ENCODE data around the gene THBD. TPM values are rescaled to one million over a fixed set of nuclear protein-coding genes. Genes with fewer than 3 reads are reported as not detected.

THBD gene
- total and polyA plus RNA-seq, 9 of the 15 experiments (the other 6 are each of a cell fraction or from before 2014, with no cell fraction given) = 0.07 to 0.49 (median 0.33) TPM

DNA sequence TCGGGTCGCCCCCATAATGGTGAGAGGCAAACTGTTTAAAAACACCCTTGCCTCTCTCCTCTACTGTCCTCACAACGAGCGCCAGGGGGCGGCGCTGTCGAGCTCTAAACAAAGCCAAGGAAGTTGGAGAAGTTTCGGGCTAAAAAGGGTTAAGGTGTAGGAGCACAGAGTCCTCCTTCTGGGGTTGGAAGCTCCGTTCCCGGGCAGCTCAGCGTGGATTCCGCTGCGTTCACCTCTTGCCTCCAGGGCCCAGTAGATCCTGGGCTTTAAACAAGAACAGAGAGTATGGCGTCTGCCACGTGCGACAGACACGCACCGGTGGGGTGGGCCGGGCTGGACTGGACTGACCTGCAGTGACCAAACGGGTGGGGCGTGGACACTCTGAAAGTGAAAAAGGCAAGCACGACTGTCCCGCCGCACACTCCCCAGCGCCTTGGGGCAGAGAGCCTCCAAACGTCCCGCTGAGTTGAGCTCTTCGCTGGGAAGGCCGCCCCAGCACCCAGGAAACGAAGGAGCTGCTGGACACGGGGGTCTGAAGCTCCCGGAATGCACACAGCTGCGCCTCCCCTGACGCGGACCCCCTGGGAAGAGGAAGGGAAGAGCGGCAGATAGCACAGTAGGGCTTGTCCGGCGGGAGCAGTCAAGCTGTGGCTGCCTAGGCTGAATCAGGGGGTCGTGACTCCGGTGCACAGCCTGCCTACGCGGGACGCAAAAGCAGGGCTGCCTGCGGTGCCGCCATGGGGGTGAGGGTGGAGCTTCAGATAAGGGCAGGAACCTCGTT is 1.6 kb upstream of the THBD start (continued):
- TF ChIP-seq, protein P1, sequence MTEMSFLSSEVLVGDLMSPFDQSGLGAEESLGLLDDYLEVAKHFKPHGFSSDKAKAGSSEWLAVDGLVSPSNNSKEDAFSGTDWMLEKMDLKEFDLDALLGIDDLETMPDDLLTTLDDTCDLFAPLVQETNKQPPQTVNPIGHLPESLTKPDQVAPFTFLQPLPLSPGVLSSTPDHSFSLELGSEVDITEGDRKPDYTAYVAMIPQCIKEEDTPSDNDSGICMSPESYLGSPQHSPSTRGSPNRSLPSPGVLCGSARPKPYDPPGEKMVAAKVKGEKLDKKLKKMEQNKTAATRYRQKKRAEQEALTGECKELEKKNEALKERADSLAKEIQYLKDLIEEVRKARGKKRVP (CRISPR knock-in tag; IDR thresholded peaks at IDR 0.05) = no peak
- TF ChIP-seq, protein P2, sequence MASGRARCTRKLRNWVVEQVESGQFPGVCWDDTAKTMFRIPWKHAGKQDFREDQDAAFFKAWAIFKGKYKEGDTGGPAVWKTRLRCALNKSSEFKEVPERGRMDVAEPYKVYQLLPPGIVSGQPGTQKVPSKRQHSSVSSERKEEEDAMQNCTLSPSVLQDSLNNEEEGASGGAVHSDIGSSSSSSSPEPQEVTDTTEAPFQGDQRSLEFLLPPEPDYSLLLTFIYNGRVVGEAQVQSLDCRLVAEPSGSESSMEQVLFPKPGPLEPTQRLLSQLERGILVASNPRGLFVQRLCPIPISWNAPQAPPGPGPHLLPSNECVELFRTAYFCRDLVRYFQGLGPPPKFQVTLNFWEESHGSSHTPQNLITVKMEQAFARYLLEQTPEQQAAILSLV (tag; IDR thresholded peaks at IDR 0.05) = no peak
- TF ChIP-seq NR4A1 (CRISPR knock-in tag; IDR thresholded peaks at IDR 0.05) = no peak
- peak; percentile 83 for TF ChIP-seq NR4A1 (tag; IDR thresholded peaks at IDR 0.05)
- no peak for TF ChIP-seq RCOR1 (IDR thresholded peaks at IDR 0.05; ENCODE audit: borderline replicate concordance in 1 of 2, low read depth in 2 of 2, low read length in 2 of 2)
- TF ChIP-seq, protein P3, sequence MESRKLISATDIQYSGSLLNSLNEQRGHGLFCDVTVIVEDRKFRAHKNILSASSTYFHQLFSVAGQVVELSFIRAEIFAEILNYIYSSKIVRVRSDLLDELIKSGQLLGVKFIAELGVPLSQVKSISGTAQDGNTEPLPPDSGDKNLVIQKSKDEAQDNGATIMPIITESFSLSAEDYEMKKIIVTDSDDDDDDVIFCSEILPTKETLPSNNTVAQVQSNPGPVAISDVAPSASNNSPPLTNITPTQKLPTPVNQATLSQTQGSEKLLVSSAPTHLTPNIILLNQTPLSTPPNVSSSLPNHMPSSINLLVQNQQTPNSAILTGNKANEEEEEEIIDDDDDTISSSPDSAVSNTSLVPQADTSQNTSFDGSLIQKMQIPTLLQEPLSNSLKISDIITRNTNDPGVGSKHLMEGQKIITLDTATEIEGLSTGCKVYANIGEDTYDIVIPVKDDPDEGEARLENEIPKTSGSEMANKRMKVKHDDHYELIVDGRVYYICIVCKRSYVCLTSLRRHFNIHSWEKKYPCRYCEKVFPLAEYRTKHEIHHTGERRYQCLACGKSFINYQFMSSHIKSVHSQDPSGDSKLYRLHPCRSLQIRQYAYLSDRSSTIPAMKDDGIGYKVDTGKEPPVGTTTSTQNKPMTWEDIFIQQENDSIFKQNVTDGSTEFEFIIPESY (CRISPR knock-in tag; IDR thresholded peaks at IDR 0.05) = no peak; the same call in 1 of the 2 replicates
- no peak for TF ChIP-seq PTTG1 (tag; IDR thresholded peaks at IDR 0.05; ENCODE audit: low read depth)
- no peak for TF ChIP-seq FIP1L1 (IDR thresholded peaks at IDR 0.05; ENCODE audit: low read depth, low read length, poor library complexity, severe bottlenecking)
- TF ChIP-seq, protein P4, sequence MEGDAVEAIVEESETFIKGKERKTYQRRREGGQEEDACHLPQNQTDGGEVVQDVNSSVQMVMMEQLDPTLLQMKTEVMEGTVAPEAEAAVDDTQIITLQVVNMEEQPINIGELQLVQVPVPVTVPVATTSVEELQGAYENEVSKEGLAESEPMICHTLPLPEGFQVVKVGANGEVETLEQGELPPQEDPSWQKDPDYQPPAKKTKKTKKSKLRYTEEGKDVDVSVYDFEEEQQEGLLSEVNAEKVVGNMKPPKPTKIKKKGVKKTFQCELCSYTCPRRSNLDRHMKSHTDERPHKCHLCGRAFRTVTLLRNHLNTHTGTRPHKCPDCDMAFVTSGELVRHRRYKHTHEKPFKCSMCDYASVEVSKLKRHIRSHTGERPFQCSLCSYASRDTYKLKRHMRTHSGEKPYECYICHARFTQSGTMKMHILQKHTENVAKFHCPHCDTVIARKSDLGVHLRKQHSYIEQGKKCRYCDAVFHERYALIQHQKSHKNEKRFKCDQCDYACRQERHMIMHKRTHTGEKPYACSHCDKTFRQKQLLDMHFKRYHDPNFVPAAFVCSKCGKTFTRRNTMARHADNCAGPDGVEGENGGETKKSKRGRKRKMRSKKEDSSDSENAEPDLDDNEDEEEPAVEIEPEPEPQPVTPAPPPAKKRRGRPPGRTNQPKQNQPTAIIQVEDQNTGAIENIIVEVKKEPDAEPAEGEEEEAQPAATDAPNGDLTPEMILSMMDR (IDR thresholded peaks at IDR 0.05 in 2 of 3, conservative IDR thresholded peaks at IDR 0.05 in 1 of 3; ENCODE audit: insufficient read depth in 2 of 3, low read depth in 1 of 3, low read length in 3 of 3) = peak; percentile 80 to 83 (median 80)
- TF ChIP-seq GATA2 (CRISPR knock-in tag; IDR thresholded peaks at IDR 0.05) = no peak
- no peak for TF ChIP-seq FOXK1 (CRISPR knock-in tag; IDR thresholded peaks at IDR 0.05; ENCODE audit: borderline replicate concordance)
- TF ChIP-seq, protein P5, sequence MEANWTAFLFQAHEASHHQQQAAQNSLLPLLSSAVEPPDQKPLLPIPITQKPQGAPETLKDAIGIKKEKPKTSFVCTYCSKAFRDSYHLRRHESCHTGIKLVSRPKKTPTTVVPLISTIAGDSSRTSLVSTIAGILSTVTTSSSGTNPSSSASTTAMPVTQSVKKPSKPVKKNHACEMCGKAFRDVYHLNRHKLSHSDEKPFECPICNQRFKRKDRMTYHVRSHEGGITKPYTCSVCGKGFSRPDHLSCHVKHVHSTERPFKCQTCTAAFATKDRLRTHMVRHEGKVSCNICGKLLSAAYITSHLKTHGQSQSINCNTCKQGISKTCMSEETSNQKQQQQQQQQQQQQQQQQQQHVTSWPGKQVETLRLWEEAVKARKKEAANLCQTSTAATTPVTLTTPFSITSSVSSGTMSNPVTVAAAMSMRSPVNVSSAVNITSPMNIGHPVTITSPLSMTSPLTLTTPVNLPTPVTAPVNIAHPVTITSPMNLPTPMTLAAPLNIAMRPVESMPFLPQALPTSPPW (CRISPR knock-in tag; IDR thresholded peaks at IDR 0.05) = peak; percentile 42; the same call in 1 of the 2 replicates
- TF ChIP-seq, protein P6, sequence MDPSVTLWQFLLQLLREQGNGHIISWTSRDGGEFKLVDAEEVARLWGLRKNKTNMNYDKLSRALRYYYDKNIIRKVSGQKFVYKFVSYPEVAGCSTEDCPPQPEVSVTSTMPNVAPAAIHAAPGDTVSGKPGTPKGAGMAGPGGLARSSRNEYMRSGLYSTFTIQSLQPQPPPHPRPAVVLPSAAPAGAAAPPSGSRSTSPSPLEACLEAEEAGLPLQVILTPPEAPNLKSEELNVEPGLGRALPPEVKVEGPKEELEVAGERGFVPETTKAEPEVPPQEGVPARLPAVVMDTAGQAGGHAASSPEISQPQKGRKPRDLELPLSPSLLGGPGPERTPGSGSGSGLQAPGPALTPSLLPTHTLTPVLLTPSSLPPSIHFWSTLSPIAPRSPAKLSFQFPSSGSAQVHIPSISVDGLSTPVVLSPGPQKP (CRISPR knock-in tag; IDR thresholded peaks at IDR 0.05) = no peak
- peak; percentile 58 for TF ChIP-seq BHLHE40 (IDR thresholded peaks at IDR 0.05; ENCODE audit: low read length)
- TF ChIP-seq ZKSCAN8 (CRISPR knock-in tag; IDR thresholded peaks at IDR 0.05) = peak; percentile 49; the same call in 1 of the 2 replicates
- TF ChIP-seq JUN (IDR thresholded peaks at IDR 0.05; ENCODE audit: borderline replicate concordance, low read depth, low read length) = peak; percentile 11; the same call in 1 of the 2 replicates
- TF ChIP-seq JUN (CRISPR knock-in tag; IDR thresholded peaks at IDR 0.05; ENCODE audit: borderline replicate concordance) = no peak
- TF ChIP-seq ZNF584 (CRISPR knock-in tag; IDR thresholded peaks at IDR 0.05; ENCODE audit: low read depth) = no peak; the same call in 1 of the 2 replicates
